H1 (cell line): Measurements from ENCODE around the gene GALR1. TPM values are rescaled to one million over a fixed set of nuclear protein-coding genes. Genes with fewer than 3 reads are reported as not detected.

ENCODE experiments used
- CTCF ChIA-PET: fragments of 300-600 bp; sonication (Branson Sonifier 250); formaldehyde crosslinking; loops from one replicate; lab custom pipeline; 2021; ENCODE audit not compliant: partially characterized antibody; lab: Charles Lee
- POLR2A ChIA-PET: fragments of 300-600 bp; sonication (Branson Sonifier 250); formaldehyde crosslinking; loops from one replicate; lab custom pipeline; 2021; ENCODE audit warnings: inconsistent platforms; ENCODE audit not compliant: partially characterized antibody; lab: Charles Lee
- DNase-seq, 2 experiments: peaks; one replicate each; pipeline versions ENCODE4 v3.0.0 to v3.0.0-alpha.2; 2010 to 2022; ENCODE audit warnings: low spot score in 2 of 2, low read depth in 1 of 2, mixed read lengths in 1 of 2
- FAIRE-seq: peaks from 2 replicates; lab custom pipeline; 2011; peaks lifted over from hg19 to GRCh38; lab: Jason Lieb, UNC
- H2AFZ ChIP-seq: 2 replicates; pipeline ENCODE4 v1.8.1; 2012; ENCODE audit warnings: low read length, inconsistent platforms
- H2AK5ac ChIP-seq: 2 replicates; pipeline ENCODE4 v1.6.1; 2013; ENCODE audit warnings: low read depth, low read length
- H2BK120ac ChIP-seq: replicated peaks from 2 replicates; pipeline ENCODE3; 2013; ENCODE audit warnings: low read depth, low read length, inconsistent platforms
- H2BK12ac ChIP-seq: 2 replicates; pipeline ENCODE4 v1.6.1; 2013; ENCODE audit warnings: low read depth, low read length
- H2BK15ac ChIP-seq: 2 replicates; pipeline ENCODE4 v1.6.1; 2013; ENCODE audit warnings: low read length
- H2BK20ac ChIP-seq: 2 replicates; pipeline ENCODE4 v1.6.1; 2013; ENCODE audit warnings: low read length
- H2BK5ac ChIP-seq: 2 replicates; pipeline ENCODE4 v1.6.1; 2013; ENCODE audit warnings: low read depth, low read length
- H3K14ac ChIP-seq: 2 replicates; pipeline ENCODE4 v1.6.1; 2013; ENCODE audit warnings: inconsistent platforms; ENCODE audit not compliant: insufficient read length
- H3K18ac ChIP-seq: 2 replicates; pipeline ENCODE4 v1.6.1; 2013; ENCODE audit warnings: low read length; ENCODE audit errors: extremely low read depth
- H3K23ac ChIP-seq: 2 replicates; pipeline ENCODE4 v1.6.1; 2013; ENCODE audit warnings: inconsistent platforms; ENCODE audit not compliant: insufficient read length
- H3K23me2 ChIP-seq: 2 replicates; pipeline ENCODE4 v1.6.1; 2013; ENCODE audit warnings: low read depth, low read length
- H3K27ac ChIP-seq: 2 replicates; pipeline ENCODE4 v1.6.1; 2011; ENCODE audit warnings: low read depth, low read length, inconsistent platforms
- H3K27me3 ChIP-seq, 4 experiments: replicated peaks in 1 of 4; 1 replicate in 1 of 4; 2 replicates in 3 of 4; pipeline versions ENCODE4 v1.6.1 to v1.8.1; 2011 to 2013; ENCODE audit warnings: low read length in 3 of 4, mild to moderate bottlenecking in 3 of 4, inconsistent platforms in 2 of 4, mixed read lengths in 2 of 4, moderate library complexity in 1 of 4; ENCODE audit not compliant: control insufficient read depth in 3 of 4, insufficient read depth in 3 of 4; ENCODE audit errors: extremely low read depth in 1 of 4
- H3K36me3 ChIP-seq, 4 experiments: 2 replicates each; pipeline versions ENCODE4 v1.6.1 to v1.8.1; 2011 to 2013; ENCODE audit warnings: mild to moderate bottlenecking in 4 of 4, low read length in 3 of 4, moderate library complexity in 2 of 4, control low read depth in 1 of 4, inconsistent platforms in 1 of 4; ENCODE audit not compliant: insufficient read depth in 4 of 4, control insufficient read depth in 2 of 4
- H3K4ac ChIP-seq: replicated peaks from 2 replicates; pipeline ENCODE3; 2013; ENCODE audit warnings: low read length, low read depth, mixed read lengths, inconsistent platforms; ENCODE audit not compliant: insufficient read length
- H3K4me1 ChIP-seq, 4 experiments: replicated peaks in 1 of 4; 1 replicate in 1 of 4; 2 replicates in 3 of 4; pipeline versions ENCODE4 v1.6.1 to v1.8.1; 2011 to 2013; ENCODE audit warnings: low read length in 3 of 4, inconsistent platforms in 2 of 4, mixed read lengths in 1 of 4; ENCODE audit not compliant: insufficient read depth in 4 of 4, control insufficient read depth in 3 of 4
- H3K4me2 ChIP-seq, 2 experiments: 2 replicates each; pipeline versions ENCODE4 v1.6.1 to v1.8.1; 2011 to 2013; ENCODE audit warnings: low read depth in 2 of 2, low read length in 2 of 2, control low read depth in 1 of 2, inconsistent platforms in 1 of 2, mild to moderate bottlenecking in 1 of 2; ENCODE audit not compliant: insufficient read depth in 1 of 2
- H3K4me3 ChIP-seq, 4 experiments: fragments of 200-600, 300-600 bp in 1 of 4; sonication (generic), shearing (Covaris generic), sonication (Bioruptor Twin) in 1 of 4; 2 replicates each; pipeline versions ENCODE4 v1.5.1 to v1.8.1; 2011 to 2016; ENCODE audit warnings: low read length in 4 of 4, low read depth in 3 of 4, control low read depth in 2 of 4, inconsistent platforms in 2 of 4, mild to moderate bottlenecking in 2 of 4, mixed read lengths in 1 of 4, moderate library complexity in 1 of 4; ENCODE audit not compliant: insufficient read depth in 2 of 4; ENCODE audit errors: extremely low read depth in 1 of 4
- H3K56ac ChIP-seq: replicated peaks from 2 replicates; pipeline ENCODE3; 2013; ENCODE audit warnings: low read depth, mild to moderate bottlenecking, mixed read lengths, low read length, inconsistent platforms; ENCODE audit not compliant: insufficient read length
- H3K79me1 ChIP-seq: 2 replicates; pipeline ENCODE4 v1.6.1; 2013; ENCODE audit warnings: low read depth, low read length, control low read depth
- H3K79me2 ChIP-seq, 2 experiments: 2 replicates each; pipeline versions ENCODE4 v1.6.1 to v1.8.1; 2012 to 2013; ENCODE audit warnings: low read length in 2 of 2, mild to moderate bottlenecking in 2 of 2, inconsistent platforms in 1 of 2; ENCODE audit not compliant: insufficient read depth in 2 of 2, control insufficient read depth in 1 of 2
- H3K9ac ChIP-seq, 4 experiments: replicated peaks in 1 of 4; 1 replicate in 1 of 4; 2 replicates in 3 of 4; pipeline versions ENCODE4 v1.6.1 to v1.8.1; 2011 to 2013; ENCODE audit warnings: low read depth in 3 of 4, low read length in 3 of 4, control low read depth in 2 of 4, mild to moderate bottlenecking in 2 of 4, moderate library complexity in 2 of 4, inconsistent platforms in 1 of 4; ENCODE audit errors: extremely low read depth in 1 of 4
- H3K9me3 ChIP-seq, 2 experiments: 2 replicates each; pipeline versions ENCODE4 v1.6.1 to v1.8.1; 2012 to 2013; ENCODE audit warnings: mild to moderate bottlenecking in 2 of 2, moderate library complexity in 2 of 2, control low read depth in 1 of 2, inconsistent platforms in 1 of 2, low read depth in 1 of 2, low read length in 1 of 2, mixed read lengths in 1 of 2; ENCODE audit not compliant: insufficient read depth in 2 of 2
- H4K20me1 ChIP-seq, 2 experiments: replicated peaks in 1 of 2; 2 replicates each; pipeline versions ENCODE3 to v1.8.1; 2011 to 2013; ENCODE audit warnings: inconsistent platforms in 2 of 2, low read length in 2 of 2, mild to moderate bottlenecking in 1 of 2; ENCODE audit not compliant: insufficient read depth in 2 of 2, control insufficient read depth in 1 of 2
- H4K5ac ChIP-seq: 2 replicates; pipeline ENCODE4 v1.6.1; 2013; ENCODE audit warnings: low read length, low read depth, mixed read lengths, inconsistent platforms; ENCODE audit not compliant: insufficient read length
- H4K8ac ChIP-seq: 2 replicates; pipeline ENCODE4 v1.8.0; 2013; ENCODE audit warnings: mild to moderate bottlenecking, moderate library complexity, low read length, inconsistent platforms; ENCODE audit not compliant: insufficient read depth; ENCODE audit errors: extremely low read depth
- H4K91ac ChIP-seq: replicated peaks from 2 replicates; pipeline ENCODE3; 2013; ENCODE audit warnings: low read length, mixed read lengths, inconsistent platforms; ENCODE audit not compliant: insufficient read length
- BACH1 ChIP-seq: IDR thresholded peaks from 2 replicates; pipeline ENCODE4 v1.6.1; 2012; ENCODE audit warnings: low read length, improper control_type of control experiment
- CTBP2 ChIP-seq: IDR thresholded peaks from 2 replicates; pipeline ENCODE4 v1.7.0; 2011; ENCODE audit warnings: borderline replicate concordance, mild to moderate bottlenecking, moderate library complexity, mixed read lengths, low read length; ENCODE audit not compliant: insufficient read depth, insufficient read length
- EZH2 ChIP-seq: fragments of 200-600 bp; sonication (generic); IDR thresholded peaks from 2 replicates; pipeline ENCODE4 v1.7.1; 2012; ENCODE audit warnings: low read depth, mild to moderate bottlenecking, moderate library complexity, low read length, inconsistent platforms; ENCODE audit not compliant: severe bottlenecking
- FOSL1 ChIP-seq: IDR thresholded peaks from 2 replicates; pipeline ENCODE4 v1.6.1; 2011; ENCODE audit warnings: mild to moderate bottlenecking, low read depth, low read length, moderate library complexity; ENCODE audit not compliant: insufficient read depth
- HDAC2 ChIP-seq, 2 experiments: fragments of 300-600 bp in 1 of 2; sonication (generic) in 1 of 2; IDR thresholded peaks; 2 replicates each; pipeline ENCODE4 v1.6.1; 2011 to 2012; ENCODE audit warnings: low read depth in 2 of 2, low read length in 2 of 2, mild to moderate bottlenecking in 2 of 2, moderate library complexity in 2 of 2, borderline replicate concordance in 1 of 2, inconsistent platforms in 1 of 2
- TAF7 ChIP-seq: optimal IDR thresholded peaks from 2 replicates; pipeline ENCODE3; 2011; ENCODE audit warnings: low read depth, mild to moderate bottlenecking, inconsistent platforms, low read length, moderate library complexity, borderline replicate concordance
- WGBS, 2 experiments: shearing (Covaris generic) in 1 of 2; methylation state at CpG; one replicate each; pipeline versions ENCODE4 v1.1.6 to v1.1.7; 2013 to 2015; ENCODE audit warnings: low lambda C conversion rate in 2 of 2, mixed read lengths in 2 of 2, inconsistent platforms in 1 of 2, low coverage in 1 of 2, missing lambda C conversion rate in 1 of 2; ENCODE audit not compliant: insufficient replicate concordance in 2 of 2, insufficient coverage in 1 of 2, insufficient read length in 1 of 2; ENCODE audit errors: extremely low coverage in 1 of 2, missing lambda C conversion rate in 1 of 2; 5-methylcytosine and 5-hydroxymethylcytosine counted together
- polyA plus RNA-seq, 7 experiments: library from polyadenylated mRNA; depleted of rRNA in 3 of 7; stranded (reverse) in 5 of 7; unstranded in 2 of 7; fragments of >200 nt in 5 of 7; fragments of 200-250 nt in 2 of 7; gene quantifications; 1 replicate in 5 of 7; 2 replicates in 1 of 7; 4 replicates in 1 of 7; pipeline versions ENCODE4 v1.2.1 to v1.2.3, GENCODE V29; 2011 to 2013; ENCODE audit warnings: missing spikeins in 2 of 7, mixed read lengths in 2 of 7
- total RNA-seq: library from RNA; stranded (reverse); fragmentation: NEBNext Ultra II Directional; extraction: Animal tissue kit (Norgen Biotek cat#: 25700); gene quantifications from 2 replicates; pipeline ENCODE4 v1.2.1, GENCODE V29; 2021

The GALR1 gene
- total and polyA plus RNA-seq, 2 of the 8 experiments (the other 6 are each of a cell fraction or from before 2014, with no cell fraction given) = 0.09 to 1.6 TPM

- H3K27ac ChIP-seq = no peak overlapping the region
- peaks cover 10 to 13% (median 12%) of the 10 kb centered on the region in 4 experiments for H3K4me1 ChIP-seq
- no peak overlapping the region; the same call in 1 of the 2 replicates for H2BK5ac ChIP-seq
- H2AK5ac ChIP-seq = no peak overlapping the region
- FAIRE-seq = no peak
- peak overlapping the region; percentile 82; the same call in 1 of the 2 replicates for H2BK12ac ChIP-seq
- no peak overlapping the region for H2BK20ac ChIP-seq
- H2AFZ ChIP-seq = 0 out of 2 replicates have a peak overlapping the region, but pooled peaks have one; percentile 58
- H2BK120ac ChIP-seq = no peak overlapping the region
- no peak overlapping the region for H3K4ac ChIP-seq
- H4K91ac ChIP-seq = peak overlapping the region; percentile 66
- H3K23me2 ChIP-seq = peaks cover 29% of the 10 kb centered on the region; the same call in 1 of the 2 replicates
- CTCF ChIA-PET = interaction anchor here (0.9 kb wide), 1 partner anchor 10 kb away, joined by 5 read pairs; no protein-coding TSS in a partner anchor
- H4K8ac ChIP-seq = no peak overlapping the region; the same call in none of the 2 replicates
- peaks cover 0 to 4% of the 10 kb centered on the region in 2 experiments for H4K20me1 ChIP-seq
- H3K36me3 ChIP-seq = no peaks in the 10 kb centered on the region
- no peak for TF ChIP-seq HDAC2 (IDR thresholded peaks at IDR 0.05; ENCODE audit: borderline replicate concordance in 1 of 2, low read depth in 2 of 2, low read length in 2 of 2)
- no peak for TF ChIP-seq TAF7
- TF ChIP-seq CTBP2 = no peak
- TF ChIP-seq EZH2 = peak; percentile 74
- no peak for TF ChIP-seq BACH1
- no peak for TF ChIP-seq FOSL1
- TF ChIP-seq, all 59 proteins: peak for 1
- Histone ChIP-seq H3K23ac (no peak overlapping the region), H3K4me3 (peak overlapping the region; percentile 45 to 70 (median 56)), H4K5ac (no peak overlapping the region), H3K27me3 (peaks cover 37 to 51% (median 46%) of the 10 kb centered on the region in 4 experiments), H3K9ac (no peak overlapping the region), H3K14ac (no peak overlapping the region), H3K56ac (no peak overlapping the region), H3K18ac (peak overlapping the region; percentile 1; the same call in 1 of the 2 replicates), H3K9me3 (peaks cover 2 to 4% of the 10 kb centered on the region in 2 experiments; a peak in 1 of 4 replicates), H3K4me2 (peak overlapping the region; percentile 84 to 100), H3K79me1 (no peaks in the 10 kb centered on the region), H2BK15ac (peak overlapping the region; percentile 95; the same call in 1 of the 2 replicates), H3K79me2 (no peaks in the 10 kb centered on the region)
- POLR2A ChIA-PET = no interaction called here
- DNase-seq = peak in 1 of 2 experiments; percentile 74
- WGBS, 2 experiments = 3% methylated on average over 22 of the region's 40 CpGs; no CpG with 5 or more reads in 1 of the 2 experiments
Measured at GRCh38 chr18:77250501-77250925, 865 bp downstream of the GALR1 start.
